ENCODE data around the gene VPS33B.

The VPS33B gene

GRCh38 chr15:90957031-90957790, 65.2 kb downstream of the VPS33B start:
- no peak for TF ChIP-seq REST (IDR thresholded peaks at IDR 0.05; ENCODE audit: low read depth)
- TF ChIP-seq TCF12 (IDR thresholded peaks at IDR 0.05; ENCODE audit: low read depth): no peak
- no peak for TF ChIP-seq ZBTB7A (IDR thresholded peaks at IDR 0.05; ENCODE audit: low read depth)
- TF ChIP-seq MAX (IDR thresholded peaks at IDR 0.05): no peak

- TF ChIP-seq FOXM1 (IDR thresholded peaks at IDR 0.05; ENCODE audit: borderline replicate concordance, low read depth) (no peak), EGR1 (IDR thresholded peaks at IDR 0.05) (no peak), CEBPB (IDR thresholded peaks at IDR 0.05) (no peak), RAD21 (IDR thresholded peaks at IDR 0.05; ENCODE audit: low read depth) (peak; percentile 18; the same call in 1 of the 2 replicates), REST (IDR thresholded peaks at IDR 0.05; ENCODE audit: low read depth) (no peak), MAX (IDR thresholded peaks at IDR 0.05) (0 out of 2 replicates have a peak, but pooled peaks have one; percentile 29), TEAD4 (IDR thresholded peaks at IDR 0.05) (no peak), NFIC (IDR thresholded peaks at IDR 0.05) (no peak), EP300 (IDR thresholded peaks at IDR 0.05; ENCODE audit: borderline replicate concordance) (no peak), TAF1 (IDR thresholded peaks at IDR 0.05; ENCODE audit: low read depth) (no peak; the same call in 1 of the 2 replicates), ZBTB7A (IDR thresholded peaks at IDR 0.05; ENCODE audit: low read depth) (0 out of 2 replicates have a peak, but pooled peaks have one; percentile 22), YY1 (IDR thresholded peaks at IDR 0.05; ENCODE audit: low read depth) (peak; percentile 65; the same call in 1 of the 2 replicates), USF1 (IDR thresholded peaks at IDR 0.05) (no peak), CREB1 (IDR thresholded peaks at IDR 0.05; ENCODE audit: low read depth) (no peak), TCF12 (IDR thresholded peaks at IDR 0.05; ENCODE audit: low read depth) (no peak)
Observed at GRCh38 chr15:90956274-90957030, 65.9 kb downstream of the VPS33B start.

GRCh38 chr15:90955624-90956273, 66.6 kb downstream of the VPS33B start:
- no peak for TF ChIP-seq YY1 (IDR thresholded peaks at IDR 0.05; ENCODE audit: low read depth)
- TF ChIP-seq CEBPB (IDR thresholded peaks at IDR 0.05): no peak
- TF ChIP-seq NFIC (IDR thresholded peaks at IDR 0.05): peak; percentile 81
- no peak for TF ChIP-seq RAD21 (IDR thresholded peaks at IDR 0.05; ENCODE audit: low read depth)
- no peak for TF ChIP-seq FOXM1 (IDR thresholded peaks at IDR 0.05; ENCODE audit: borderline replicate concordance, low read depth)
- TF ChIP-seq TAF1 (IDR thresholded peaks at IDR 0.05; ENCODE audit: low read depth): no peak
- TF ChIP-seq EP300 (IDR thresholded peaks at IDR 0.05; ENCODE audit: borderline replicate concordance): no peak
- 0 out of 2 replicates have a peak, but pooled peaks have one; percentile 6 for TF ChIP-seq MAX (IDR thresholded peaks at IDR 0.05)
- TF ChIP-seq CREB1 (IDR thresholded peaks at IDR 0.05; ENCODE audit: low read depth): no peak
- TF ChIP-seq TCF12 (IDR thresholded peaks at IDR 0.05; ENCODE audit: low read depth): no peak; the same call in 1 of the 2 replicates
- TF ChIP-seq ZBTB7A (IDR thresholded peaks at IDR 0.05; ENCODE audit: low read depth): no peak

- no peak for TF ChIP-seq NFIC (IDR thresholded peaks at IDR 0.05)
- peak; percentile 61 for TF ChIP-seq CREB1 (IDR thresholded peaks at IDR 0.05; ENCODE audit: low read depth)
- no peak for TF ChIP-seq TEAD4 (IDR thresholded peaks at IDR 0.05)
- peak; percentile 98 for TF ChIP-seq FOXM1 (IDR thresholded peaks at IDR 0.05; ENCODE audit: borderline replicate concordance, low read depth)
- no peak; the same call in 1 of the 2 replicates for TF ChIP-seq REST (IDR thresholded peaks at IDR 0.05; ENCODE audit: low read depth)
- no peak for TF ChIP-seq ZBTB7A (IDR thresholded peaks at IDR 0.05; ENCODE audit: low read depth)
- TF ChIP-seq CEBPB (IDR thresholded peaks at IDR 0.05): no peak
- TF ChIP-seq EGR1 (IDR thresholded peaks at IDR 0.05): 0 out of 2 replicates have a peak, but pooled peaks have one; percentile 2
- TF ChIP-seq MAX (IDR thresholded peaks at IDR 0.05): peak; percentile 86
- no peak for TF ChIP-seq RAD21 (IDR thresholded peaks at IDR 0.05; ENCODE audit: low read depth)
- TF ChIP-seq TCF12 (IDR thresholded peaks at IDR 0.05; ENCODE audit: low read depth): peak; percentile 52; the same call in 1 of the 2 replicates
- peak; percentile 46 for TF ChIP-seq TAF1 (IDR thresholded peaks at IDR 0.05; ENCODE audit: low read depth)
- TF ChIP-seq YY1 (IDR thresholded peaks at IDR 0.05; ENCODE audit: low read depth): no peak
- TF ChIP-seq EP300 (IDR thresholded peaks at IDR 0.05; ENCODE audit: borderline replicate concordance): no peak; the same call in 1 of the 2 replicates
- peak; percentile 98 for TF ChIP-seq USF1 (IDR thresholded peaks at IDR 0.05)
Observed at GRCh38 chr15:90954712-90955623, 67.4 kb downstream of the VPS33B start, which contains the start of gene RCCD1. RCCD1 (plus strand) TSS chr15:90954884; CDS start chr15:90956735, 1,851 bp downstream.

Measured in Ishikawa (cell line).